PC-9 (cell line): ENCODE results near the gene SAMD15. TPM values are rescaled to one million over a fixed set of nuclear protein-coding genes. Genes with fewer than 3 reads are reported as not detected.
A peak's percentile ranks its signal among the peaks of the same experiment; 100 is the strongest.
"Not testable (repeated sequence)": the region's sequence is repeated elsewhere in the genome, so short reads cannot be mapped to it uniquely, and the experiment has no call there.

ENCODE experiments used
- BruUV-seq: library from RNA; stranded (reverse); fragments of 400-500 nt; replicated peaks from 2 replicates; lab custom pipeline; 2021; lab: Mats Ljungman, UMichigan
- CTCF ChIA-PET: fragments of 300-600 bp; sonication (Branson Sonifier 250); formaldehyde crosslinking; loops from one replicate; lab custom pipeline; 2022; ENCODE audit warnings: antibody characterized with exemption; lab: Charles Lee
- POLR2A ChIA-PET: fragments of 300-600 bp; sonication (Branson Sonifier 250); formaldehyde crosslinking; loops from one replicate; lab custom pipeline; 2022; ENCODE audit warnings: antibody characterized with exemption; ENCODE audit not compliant: unreplicated experiment; lab: Charles Lee
- DNase-seq, 2 experiments: peaks; one replicate each; pipeline versions ENCODE4 v3.0.0 to v3.0.0-alpha.2; 2015 to 2022; ENCODE audit warnings: mixed read lengths in 1 of 2
- H2AFZ ChIP-seq: fragments of 200-600 bp; sonication (generic); 2 replicates; pipeline ENCODE4 v1.8.1; 2017; ENCODE audit warnings: antibody characterized with exemption
- H3F3A ChIP-seq: fragments of 200-600 bp; sonication (generic); 2 replicates; pipeline ENCODE4 v1.8.1; 2017; ENCODE audit warnings: antibody characterized with exemption, mild to moderate bottlenecking, low read depth; ENCODE audit not compliant: insufficient read depth
- H3K27ac ChIP-seq: fragments of 200-600 bp; sonication (generic); 2 replicates; pipeline ENCODE4 v1.6.1; 2016; ENCODE audit warnings: mixed run types
- H3K27me3 ChIP-seq: fragments of 200-600 bp; sonication (generic); 2 replicates; pipeline ENCODE4 v1.6.1; 2016; ENCODE audit warnings: low read depth, mixed run types; ENCODE audit not compliant: insufficient read depth
- H3K36me3 ChIP-seq: fragments of 200-600 bp; sonication (generic); 2 replicates; pipeline ENCODE4 v1.6.1; 2016; ENCODE audit warnings: low read depth, mixed run types
- H3K4me1 ChIP-seq: fragments of 200-600 bp; sonication (generic); replicated peaks from 2 replicates; pipeline ENCODE4 v1.6.1; 2016; ENCODE audit warnings: mixed run types; ENCODE audit not compliant: insufficient read depth
- H3K4me2 ChIP-seq: fragments of 200-600 bp; sonication (generic); 2 replicates; pipeline ENCODE4 v1.6.1; 2017; ENCODE audit warnings: mixed run types
- H3K4me3 ChIP-seq: fragments of 200-600 bp; sonication (generic); 2 replicates; pipeline ENCODE4 v1.6.1; 2016; ENCODE audit warnings: mixed run types
- H3K79me2 ChIP-seq: fragments of 200-600 bp; sonication (generic); 2 replicates; pipeline ENCODE4 v1.6.1; 2017; ENCODE audit warnings: low read depth, mixed run types
- H3K9me2 ChIP-seq: fragments of 200-600 bp; sonication (generic); 2 replicates; pipeline ENCODE4 v1.8.1; 2017; ENCODE audit warnings: mild to moderate bottlenecking; ENCODE audit not compliant: insufficient read depth
- H3K9me3 ChIP-seq: fragments of 200-600 bp; sonication (generic); 2 replicates; pipeline ENCODE4 v1.8.1; 2016; ENCODE audit warnings: low read depth; ENCODE audit not compliant: insufficient read depth
- H4K20me1 ChIP-seq: fragments of 200-600 bp; sonication (generic); 2 replicates; pipeline ENCODE4 v1.8.1; 2017; ENCODE audit not compliant: insufficient read depth
- CTCF ChIP-seq: fragments of 200-600 bp; sonication (generic); conservative IDR thresholded peaks from 2 replicates; pipeline ENCODE4 v1.6.1; 2017; ENCODE audit warnings: mixed run types, antibody characterized with exemption, mild to moderate bottlenecking, moderate library complexity
- EZH2 ChIP-seq: fragments of 200-600 bp; sonication (generic); IDR thresholded peaks from 2 replicates; pipeline ENCODE4 v1.8.0; 2017; ENCODE audit warnings: antibody characterized with exemption, low read depth
- intact Hi-C: fragments of 100-400 bp; cut with micrococcal nuclease; formaldehyde crosslinking; loops from one replicate; pipeline ENCODE4 v1.10.0; 2022; ENCODE audit not compliant: unreplicated experiment
- total RNA-seq: library from RNA; stranded (reverse); gene quantifications from 2 replicates; pipeline ENCODE4 v1.2.3, GENCODE V29; 2021

Gene SAMD15
- total RNA-seq, 1 experiment from 2014 or later: 7.8 TPM

DNA sequence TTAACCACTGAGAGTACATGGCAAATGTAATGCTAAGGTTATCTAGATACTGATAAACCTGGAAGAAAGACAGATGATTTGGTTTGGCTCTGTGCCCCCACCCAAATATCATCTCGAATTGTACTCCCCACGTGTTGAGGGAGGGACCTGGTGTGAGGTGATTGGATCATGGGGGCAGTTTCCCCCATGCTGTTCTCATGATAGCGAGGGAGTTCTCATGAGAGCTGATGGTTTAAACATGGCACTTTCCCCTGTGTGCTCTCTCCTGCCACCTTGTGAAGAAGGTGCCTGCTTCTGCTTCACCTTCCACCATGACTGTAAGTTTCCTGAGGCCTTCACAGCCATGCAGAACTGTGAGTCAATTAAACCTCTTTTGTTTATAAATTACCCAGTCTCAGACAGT is 32.0 kb downstream of the SAMD15 start:
- H3K27ac ChIP-seq: no peak overlapping the region
- DNase-seq: no peak
- no peak overlapping the region for H3K4me3 ChIP-seq
- ChIA-PET CTCF (no interaction called here), POLR2A (no interaction called here)
- H3K79me2 ChIP-seq: no peaks in the 10 kb centered on the region
- H3K36me3 ChIP-seq: no peaks in the 10 kb centered on the region
- no TSS peak for BruUV-seq
- intact Hi-C loops: no loop called here
- no peaks in the 10 kb centered on the region for H3K9me2 ChIP-seq
- H3K9me3 ChIP-seq: no peaks in the 10 kb centered on the region
- no peaks in the 10 kb centered on the region for H4K20me1 ChIP-seq
- no peak overlapping the region for H2AFZ ChIP-seq
- no peaks in the 10 kb centered on the region for H3K27me3 ChIP-seq
- 0 out of 2 replicates have a peak, but pooled peaks cover 7% of the 10 kb centered on the region for H3K4me1 ChIP-seq
- TF ChIP-seq CTCF (peak; percentile 49; the same call in 1 of the 2 replicates), EZH2 (no peak)
- no peak overlapping the region for H3K4me2 ChIP-seq
- no peaks in the 10 kb centered on the region for H3F3A ChIP-seq

GRCh38 chr14:77415403-77416030 is 38.3 kb downstream of the SAMD15 start:
- H3K79me2 ChIP-seq, H4K20me1 ChIP-seq, intact Hi-C loops, H3K4me2 ChIP-seq, H3K27me3 ChIP-seq, BruUV-seq, H3K9me3 ChIP-seq, DNase-seq, H3K27ac ChIP-seq, H3K36me3 ChIP-seq, CTCF ChIA-PET, H3K9me2 ChIP-seq, H3K4me3 ChIP-seq, H3F3A ChIP-seq, H3K4me1 ChIP-seq, H2AFZ ChIP-seq: not testable (repeated sequence)
- POLR2A ChIA-PET: interaction anchor here (0.5 kb wide), 1 partner anchor 272 kb away, joined by 4 read pairs; no protein-coding TSS in a partner anchor

- H3K4me3 ChIP-seq, H3K27ac ChIP-seq, H3K4me1 ChIP-seq, H3K4me2 ChIP-seq, H3K9me3 ChIP-seq, intact Hi-C loops, H3K79me2 ChIP-seq, H3K36me3 ChIP-seq, BruUV-seq, H3F3A ChIP-seq, CTCF ChIA-PET, H3K27me3 ChIP-seq, DNase-seq, H3K9me2 ChIP-seq, H4K20me1 ChIP-seq, H2AFZ ChIP-seq: not testable (repeated sequence)
- POLR2A ChIA-PET: interaction anchor here (0.5 kb wide), 1 partner anchor 272 kb away, joined by 4 read pairs; no protein-coding TSS in a partner anchor
These were observed 38.9 kb downstream of the SAMD15 start for GRCh38 chr14:77416098-77416497.

DNA sequence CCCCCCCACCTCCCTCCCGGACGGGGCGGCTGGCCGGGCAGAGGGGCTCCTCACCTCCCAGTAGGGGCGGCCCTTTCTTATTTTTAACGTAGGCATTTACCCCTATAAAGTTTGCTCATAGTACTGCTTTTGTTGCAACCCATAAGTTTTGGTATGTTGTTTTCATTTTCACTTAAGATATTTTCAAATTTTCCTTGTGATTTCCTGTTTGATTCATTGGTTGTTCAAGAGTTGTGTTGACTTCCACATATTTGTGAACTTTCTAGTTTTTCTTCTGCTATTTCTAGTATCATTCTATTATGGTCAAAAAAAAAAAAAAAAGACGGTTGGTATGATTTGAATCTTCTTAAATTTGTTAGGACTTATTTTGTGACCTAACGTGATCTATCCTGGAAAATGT is 39.7 kb downstream of the SAMD15 start:
- no TSS peak for BruUV-seq
- Histone ChIP-seq H3K4me1 (no peaks in the 10 kb centered on the region), H3K36me3 (no peaks in the 10 kb centered on the region)

More for the DNA sequence above, 39.7 kb downstream of the SAMD15 start:
- H3K9me2 ChIP-seq: no peaks in the 10 kb centered on the region
- CTCF ChIA-PET: no interaction called here
- TF ChIP-seq CTCF (no peak), EZH2 (no peak)
- no peak overlapping the region for H3K4me3 ChIP-seq
- H3K27ac ChIP-seq: no peak overlapping the region
- no peaks in the 10 kb centered on the region for H4K20me1 ChIP-seq
- intact Hi-C loops: no loop called here
- no peaks in the 10 kb centered on the region for H3K79me2 ChIP-seq
- H3K4me2 ChIP-seq: no peak overlapping the region
- H2AFZ ChIP-seq: no peak overlapping the region
- DNase-seq: no peak
- H3K9me3 ChIP-seq: peaks cover 5% of the 10 kb centered on the region; the same call in 1 of the 2 replicates
- 0 out of 2 replicates have a peak, but pooled peaks cover 5% of the 10 kb centered on the region for H3F3A ChIP-seq
- POLR2A ChIA-PET: no interaction called here
- no peaks in the 10 kb centered on the region for H3K27me3 ChIP-seq
